NCI-H146 treated with DMSO at 0.1 percent for 48 hours (cell line): ENCODE results near the gene LELP1.
"Not testable (repeated sequence)": the region's sequence is repeated elsewhere in the genome, so short reads cannot be mapped to it uniquely, and the experiment has no call there.

ENCODE experiments used
- DNase-seq: peaks from one replicate; lab custom pipeline; 2025; ENCODE audit not compliant: unreplicated experiment; lab: John Stamatoyannopoulos, UW

The LELP1 gene

GRCh38 chr1:153228491-153228890 lies 25.3 kb downstream of the LELP1 start:
- no peak for DNase-seq

GRCh38 chr1:153229076-153229829 lies 26.0 kb downstream of the LELP1 start:
- not testable (repeated sequence) for DNase-seq

GRCh38 chr1:153231363-153231762 lies 28.1 kb downstream of the LELP1 start:
- no peak for DNase-seq

- DNase-seq: no peak
Observed at GRCh38 chr1:153231785-153232184, 28.6 kb downstream of the LELP1 start.

- DNase-seq: no peak
Observed at GRCh38 chr1:153232553-153232952, 29.3 kb downstream of the LELP1 start.

- DNase-seq: no peak
Observed at GRCh38 chr1:153233448-153233847, 30.2 kb downstream of the LELP1 start.

GRCh38 chr1:153238527-153238926 lies 35.3 kb downstream of the LELP1 start:
- no peak for DNase-seq

- DNase-seq: no peak
Observed at GRCh38 chr1:153242160-153242559, 38.9 kb downstream of the LELP1 start.

GRCh38 chr1:153245466-153245865 lies 42.2 kb downstream of the LELP1 start:
- DNase-seq: no peak

- no peak for DNase-seq
Observed at GRCh38 chr1:153246018-153246417, 42.8 kb downstream of the LELP1 start.

- DNase-seq: no peak
Observed at GRCh38 chr1:153246825-153247224, 43.6 kb downstream of the LELP1 start.

- no peak for DNase-seq
Observed at GRCh38 chr1:153248176-153248879, 45.1 kb downstream of the LELP1 start.

- DNase-seq: no peak
Observed at GRCh38 chr1:153250166-153250565, 46.9 kb downstream of the LELP1 start.

- no peak for DNase-seq
Observed at GRCh38 chr1:153251087-153251486, 47.9 kb downstream of the LELP1 start.

- DNase-seq: no peak
Observed at GRCh38 chr1:153251562-153251961, 48.3 kb downstream of the LELP1 start.

GRCh38 chr1:153251988-153252387 lies 48.8 kb downstream of the LELP1 start:
- no peak for DNase-seq

- no peak for DNase-seq
Observed at GRCh38 chr1:153253076-153253475, 49.8 kb downstream of the LELP1 start.

- DNase-seq: no peak
Observed at GRCh38 chr1:153253693-153254092, 50.5 kb downstream of the LELP1 start.
